Keratinocyte (primary cell): ENCODE results near the gene CXCL16. TPM values are rescaled to one million over a fixed set of nuclear protein-coding genes. Genes with fewer than 3 reads are reported as not detected.

Experiments used
- DNase-seq: peaks from one replicate; pipeline ENCODE4 v3.0.0-alpha.2; 2011; ENCODE audit warnings: low read depth, missing footprints, low spot score
- FAIRE-seq: peaks from 2 replicates; lab custom pipeline; 2011; peaks lifted over from hg19 to GRCh38; lab: Jason Lieb, UNC
- H2AFZ ChIP-seq: 2 replicates; pipeline ENCODE4 v1.6.0; 2012; ENCODE audit warnings: low read length, control low read depth, inconsistent platforms; ENCODE audit not compliant: control insufficient read depth
- H3K27ac ChIP-seq: 2 replicates; pipeline ENCODE4 v1.5.1; 2011; ENCODE audit warnings: low read length; ENCODE audit not compliant: control insufficient read depth, insufficient read depth
- H3K27me3 ChIP-seq: 3 replicates; pipeline ENCODE4 v1.6.0; 2011; ENCODE audit warnings: low read length; ENCODE audit not compliant: control insufficient read depth, insufficient read depth; ENCODE audit errors: extremely low read depth
- H3K36me3 ChIP-seq, 2 experiments: 2 replicates in 1 of 2; 3 replicates in 1 of 2; pipeline ENCODE4 v1.5.1; 2011; ENCODE audit warnings: low read length in 2 of 2, mild to moderate bottlenecking in 1 of 2; ENCODE audit not compliant: control insufficient read depth in 2 of 2, insufficient read depth in 2 of 2; ENCODE audit errors: extremely low read depth in 1 of 2
- H3K4me1 ChIP-seq: 3 replicates; pipeline ENCODE4 v1.5.1; 2011; ENCODE audit warnings: low read length; ENCODE audit not compliant: control insufficient read depth, insufficient read depth; ENCODE audit errors: extremely low read depth
- H3K4me2 ChIP-seq: 3 replicates; pipeline ENCODE4 v1.6.0; 2011; ENCODE audit warnings: low read depth, low read length; ENCODE audit not compliant: control insufficient read depth, insufficient read depth; ENCODE audit errors: extremely low read depth
- H3K4me3 ChIP-seq, 3 experiments: fragments of 200-600 bp in 1 of 3; sonication (generic) in 1 of 3; 2 replicates in 2 of 3; 3 replicates in 1 of 3; pipeline ENCODE4 v1.5.1; 2011 to 2016; ENCODE audit warnings: low read length in 3 of 3, mild to moderate bottlenecking in 3 of 3, control low read depth in 2 of 3, inconsistent platforms in 1 of 3, low read depth in 1 of 3, mixed read lengths in 1 of 3, mixed run types in 1 of 3, moderate library complexity in 1 of 3; ENCODE audit not compliant: control insufficient read depth in 2 of 3, insufficient read depth in 2 of 3; ENCODE audit errors: extremely low read depth in 1 of 3
- H3K79me2 ChIP-seq: 2 replicates; pipeline ENCODE4 v1.6.0; 2012; ENCODE audit warnings: low read length; ENCODE audit not compliant: control insufficient read depth, insufficient read depth
- H3K9ac ChIP-seq: 3 replicates; pipeline ENCODE4 v1.6.0; 2011; ENCODE audit warnings: low read length; ENCODE audit not compliant: control insufficient read depth, insufficient read depth; ENCODE audit errors: extremely low read depth
- H3K9me1 ChIP-seq: 3 replicates; pipeline ENCODE4 v1.6.0; 2011; ENCODE audit warnings: low read length; ENCODE audit not compliant: control insufficient read depth, insufficient read depth; ENCODE audit errors: extremely low read depth
- H3K9me3 ChIP-seq: 2 replicates; pipeline ENCODE4 v1.5.1; 2012; ENCODE audit warnings: low read depth, low read length; ENCODE audit not compliant: control insufficient read depth
- H4K20me1 ChIP-seq: 3 replicates; pipeline ENCODE4 v1.6.0; 2011; ENCODE audit warnings: low read length; ENCODE audit not compliant: control insufficient read depth, insufficient read depth; ENCODE audit errors: extremely low read depth
- EZH2 ChIP-seq: IDR thresholded peaks from one replicate; pipeline ENCODE4 v1.6.1; 2012; ENCODE audit warnings: inconsistent platforms, mild to moderate bottlenecking, low read length, moderate library complexity
- dilution Hi-C: fragments of 300-500 bp; cut with MboI; formaldehyde crosslinking; loops from one replicate; pipeline ENCODE4 v1.7.0; 2020; ENCODE audit warnings: low sequenced_read_pairs; ENCODE audit not compliant: extremely low pct_ligation_motif_present
- polyA plus RNA-seq, 5 experiments: library from polyadenylated mRNA; depleted of rRNA in 3 of 5; stranded (reverse) in 3 of 5; stranded (forward) in 1 of 5; unstranded in 1 of 5; fragments of >200 nt; gene quantifications; 1 replicate in 1 of 5; 2 replicates in 3 of 5; 3 replicates in 1 of 5; pipeline versions ENCODE4 v1.2.1 to v1.2.3, GENCODE V29; 2011 to 2012; ENCODE audit warnings: missing spikeins in 2 of 5, low read depth in 1 of 5, low replicate concordance in 1 of 5
- TF ChIP-seq, protein P1 (sequence below), 3 experiments: IDR thresholded peaks in 1 of 3; conservative IDR thresholded peaks in 1 of 3; optimal IDR thresholded peaks in 1 of 3; 2 replicates in 2 of 3; 3 replicates in 1 of 3; pipeline versions ENCODE3 to v1.5.1; 2011; ENCODE audit warnings: low read length in 3 of 3, mild to moderate bottlenecking in 3 of 3, moderate library complexity in 2 of 3, control low read depth in 1 of 3, inconsistent platforms in 1 of 3; ENCODE audit not compliant: insufficient read depth in 2 of 3; ENCODE audit errors: extremely low read depth in 1 of 3

CXCL16 gene
- polyA plus RNA-seq, 1 donor (not counting 4 experiments of a cell fraction or from before 2014, with no cell fraction given), result 12.8 TPM

DNA sequence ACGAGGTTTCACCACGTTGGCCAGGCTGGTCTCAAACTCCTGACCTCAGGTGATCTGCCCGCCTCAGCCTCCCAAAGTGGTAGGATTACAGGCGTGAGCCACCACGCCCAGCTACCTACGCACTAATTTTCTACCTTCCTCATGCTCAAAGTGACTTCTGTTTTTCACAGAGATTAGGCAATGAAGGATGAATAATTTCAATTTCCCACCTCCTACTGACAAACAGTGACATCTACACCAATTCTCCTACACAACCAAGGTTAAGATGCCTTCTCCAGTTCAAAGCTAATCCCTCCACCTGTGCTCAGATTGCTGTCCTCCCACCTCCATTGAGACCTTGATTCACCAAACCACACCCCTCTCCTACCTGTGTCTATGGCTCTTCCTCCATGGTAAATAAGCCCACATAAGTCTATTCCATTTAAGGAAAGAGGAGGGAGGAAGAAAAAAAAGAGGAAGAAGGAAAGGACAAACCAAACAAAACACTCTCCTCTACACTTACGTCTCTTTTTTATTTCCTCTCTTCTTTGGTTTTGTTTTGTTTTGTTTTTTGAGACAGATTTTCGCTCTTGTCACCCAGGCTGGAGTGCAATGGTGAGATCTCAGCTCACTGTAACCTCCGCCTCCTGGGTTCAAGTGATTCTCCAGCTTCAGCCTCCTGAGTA, 13.9 kb downstream of the CXCL16 start:
- H3K27ac ChIP-seq, result no peak overlapping the region
- dilution Hi-C loops, result no loop called here
- TF ChIP-seq EZH2, result no peak
- TF ChIP-seq, protein P1, sequence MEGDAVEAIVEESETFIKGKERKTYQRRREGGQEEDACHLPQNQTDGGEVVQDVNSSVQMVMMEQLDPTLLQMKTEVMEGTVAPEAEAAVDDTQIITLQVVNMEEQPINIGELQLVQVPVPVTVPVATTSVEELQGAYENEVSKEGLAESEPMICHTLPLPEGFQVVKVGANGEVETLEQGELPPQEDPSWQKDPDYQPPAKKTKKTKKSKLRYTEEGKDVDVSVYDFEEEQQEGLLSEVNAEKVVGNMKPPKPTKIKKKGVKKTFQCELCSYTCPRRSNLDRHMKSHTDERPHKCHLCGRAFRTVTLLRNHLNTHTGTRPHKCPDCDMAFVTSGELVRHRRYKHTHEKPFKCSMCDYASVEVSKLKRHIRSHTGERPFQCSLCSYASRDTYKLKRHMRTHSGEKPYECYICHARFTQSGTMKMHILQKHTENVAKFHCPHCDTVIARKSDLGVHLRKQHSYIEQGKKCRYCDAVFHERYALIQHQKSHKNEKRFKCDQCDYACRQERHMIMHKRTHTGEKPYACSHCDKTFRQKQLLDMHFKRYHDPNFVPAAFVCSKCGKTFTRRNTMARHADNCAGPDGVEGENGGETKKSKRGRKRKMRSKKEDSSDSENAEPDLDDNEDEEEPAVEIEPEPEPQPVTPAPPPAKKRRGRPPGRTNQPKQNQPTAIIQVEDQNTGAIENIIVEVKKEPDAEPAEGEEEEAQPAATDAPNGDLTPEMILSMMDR (optimal IDR thresholded peaks at IDR 0.05 in 1 of 3, IDR thresholded peaks at IDR 0.05 in 1 of 3, conservative IDR thresholded peaks at IDR 0.05 in 1 of 3; ENCODE audit: extremely low read depth in 1 of 3, insufficient read depth in 2 of 3, low read length in 3 of 3), result no peak
- DNase-seq (no peak), FAIRE-seq (no peak)
- H4K20me1 ChIP-seq, result no peaks in the 10 kb centered on the region
- no peak overlapping the region for H2AFZ ChIP-seq
- H3K27me3 ChIP-seq, result no peaks in the 10 kb centered on the region
- no peak overlapping the region for H3K4me2 ChIP-seq
- H3K9me1 ChIP-seq, result no peaks in the 10 kb centered on the region
- H3K9ac ChIP-seq, result no peak overlapping the region
- H3K36me3 ChIP-seq, result no peaks in the 10 kb centered on the region
- no peak overlapping the region for H3K4me3 ChIP-seq
- H3K79me2 ChIP-seq, result no peaks in the 10 kb centered on the region
- H3K4me1 ChIP-seq, result peaks cover 5% of the 10 kb centered on the region
- no peaks in the 10 kb centered on the region for H3K9me3 ChIP-seq

DNA sequence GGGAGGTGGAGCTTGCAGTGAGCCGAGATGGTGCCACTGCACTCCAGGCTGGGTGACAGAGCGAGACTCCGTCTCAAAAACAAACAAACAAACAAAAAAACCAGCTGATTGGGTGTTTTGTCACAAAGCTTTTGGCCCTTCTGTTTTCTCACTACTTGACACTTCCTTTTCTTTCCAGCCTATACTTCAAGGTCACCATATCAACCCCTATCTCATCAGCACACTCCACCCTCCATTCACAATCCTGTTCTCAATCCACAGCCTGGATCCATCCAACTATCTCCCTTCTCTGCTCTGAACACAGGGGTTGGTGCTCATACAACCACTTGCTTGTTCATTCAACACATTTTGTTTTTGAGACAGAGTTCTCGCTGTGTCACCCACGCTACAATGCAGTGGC, 15.1 kb downstream of the CXCL16 start:
- dilution Hi-C loops, result no loop called here
- H3K27ac ChIP-seq, result no peak overlapping the region

More for the DNA sequence above, 15.1 kb downstream of the CXCL16 start:
- Histone ChIP-seq H3K4me2 (no peak overlapping the region), H3K4me1 (no peaks in the 10 kb centered on the region), H3K79me2 (no peaks in the 10 kb centered on the region), H3K36me3 (no peaks in the 10 kb centered on the region), H3K4me3 (no peak overlapping the region), H4K20me1 (no peaks in the 10 kb centered on the region), H3K27me3 (no peaks in the 10 kb centered on the region), H2AFZ (no peak overlapping the region), H3K9me3 (no peaks in the 10 kb centered on the region), H3K9ac (no peak overlapping the region), H3K9me1 (no peaks in the 10 kb centered on the region)
- TF ChIP-seq, protein P1 (optimal IDR thresholded peaks at IDR 0.05 in 1 of 3, IDR thresholded peaks at IDR 0.05 in 1 of 3, conservative IDR thresholded peaks at IDR 0.05 in 1 of 3; ENCODE audit: extremely low read depth in 1 of 3, insufficient read depth in 2 of 3, low read length in 3 of 3), result no peak
- no peak for TF ChIP-seq EZH2
- no peak for DNase-seq
- no peak for FAIRE-seq
